HG02973 (cell line): Measurements from ENCODE around the gene TSR3.

Experiments used
- ATAC-seq: cut with Tn5 transposase; IDR thresholded peaks from one replicate; pipeline ENCODE4 v1.9.1; 2021; ENCODE audit warnings: moderate library complexity; ENCODE audit not compliant: unreplicated experiment

TSR3 gene

GRCh38 chr16:1355591-1355990, 3.9 kb upstream of the TSR3 start:
- ATAC-seq = no peak

GRCh38 chr16:1354815-1355540, 3.3 kb upstream of the TSR3 start:
- no peak for ATAC-seq

GRCh38 chr16:1351215-1351581, 480 bp downstream of the TSR3 start:
- no peak for ATAC-seq

DNA sequence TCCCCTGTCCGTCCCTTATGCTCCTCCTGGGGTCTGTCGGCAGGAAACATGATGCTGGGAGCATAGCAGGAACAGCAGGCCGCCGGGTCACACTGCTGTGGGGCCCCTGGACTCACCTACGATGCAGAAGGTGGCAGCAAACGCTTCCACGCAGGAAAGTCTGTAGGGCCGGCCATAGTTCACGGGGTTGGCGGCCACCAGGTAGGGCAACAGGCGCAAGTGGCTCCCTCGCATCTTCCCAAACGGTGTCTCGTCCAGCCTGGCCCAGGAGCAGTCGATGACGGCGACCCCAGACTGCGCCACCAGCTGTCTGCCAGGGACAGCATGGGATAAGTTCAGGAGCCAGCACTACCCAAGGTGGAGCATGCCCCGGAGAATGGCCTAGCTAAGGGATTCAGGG, 987 bp downstream of the TSR3 start:
- ATAC-seq = no peak

DNA sequence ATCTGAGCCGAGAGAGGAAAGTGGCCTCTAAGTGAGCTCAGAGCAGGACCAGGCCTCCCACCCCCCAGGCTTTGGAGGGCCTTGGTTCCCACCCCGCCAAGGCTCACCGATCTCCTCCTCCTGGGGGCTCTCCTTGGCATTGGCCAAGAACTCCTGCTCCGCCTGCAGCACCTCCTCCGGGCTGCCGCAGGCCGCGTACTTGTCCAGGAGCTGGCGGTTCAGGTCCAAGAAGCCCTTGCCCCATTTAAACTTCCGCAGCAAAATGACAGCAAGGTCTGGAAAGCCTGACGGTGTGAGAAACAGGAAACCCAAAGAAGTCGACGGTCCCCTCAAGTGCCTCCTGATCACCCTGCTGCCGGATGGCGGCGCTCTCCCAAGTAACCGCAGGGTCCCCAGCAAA, 1.7 kb downstream of the TSR3 start:
- no peak for ATAC-seq

DNA sequence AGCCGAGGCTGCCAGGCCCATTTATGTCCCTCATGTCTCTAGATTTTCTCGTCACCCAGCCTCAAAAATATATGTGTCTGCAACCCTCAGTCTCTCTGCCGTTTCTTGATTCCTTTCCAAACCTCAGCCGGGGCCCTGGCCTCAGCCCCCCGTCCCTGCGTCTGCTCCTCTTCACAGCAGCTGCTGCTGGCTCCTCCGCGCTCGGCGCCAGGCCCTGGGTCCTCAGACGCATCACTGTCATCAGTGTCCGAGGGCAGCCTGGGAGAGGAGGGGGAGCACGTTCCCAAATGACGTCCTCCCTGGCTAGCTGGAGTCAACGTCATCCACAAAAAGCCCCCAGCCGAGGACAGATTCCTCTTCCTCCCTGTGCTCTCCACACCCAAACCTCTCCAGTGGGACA, 2.3 kb downstream of the TSR3 start:
- no peak for ATAC-seq

GRCh38 chr16:1348926-1349325, 2.8 kb downstream of the TSR3 start:
- no peak for ATAC-seq

DNA sequence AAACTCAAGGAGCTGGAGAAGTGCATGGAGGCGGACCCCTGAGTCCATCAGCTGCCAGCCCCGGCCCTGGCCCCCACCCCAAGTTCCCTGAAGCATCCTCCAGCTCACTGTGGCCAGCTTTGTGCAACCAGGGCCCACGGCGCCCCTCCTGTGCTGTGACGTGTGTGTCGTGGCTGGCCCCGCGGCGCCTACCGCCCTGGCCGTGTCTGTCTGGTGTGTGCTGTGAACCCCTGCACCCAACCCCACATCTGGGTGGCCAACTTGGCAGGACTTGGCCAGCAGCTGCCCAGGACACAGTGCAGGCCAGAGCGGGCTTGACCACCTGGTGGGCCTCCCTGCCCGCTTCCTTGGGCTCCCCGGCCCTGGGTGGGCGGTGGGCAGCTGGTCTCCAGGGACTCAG, 3.2 kb downstream of the TSR3 start:
- no peak for ATAC-seq

- no peak for ATAC-seq
Measured at GRCh38 chr16:1347962-1348361, 3.7 kb downstream of the TSR3 start.

DNA sequence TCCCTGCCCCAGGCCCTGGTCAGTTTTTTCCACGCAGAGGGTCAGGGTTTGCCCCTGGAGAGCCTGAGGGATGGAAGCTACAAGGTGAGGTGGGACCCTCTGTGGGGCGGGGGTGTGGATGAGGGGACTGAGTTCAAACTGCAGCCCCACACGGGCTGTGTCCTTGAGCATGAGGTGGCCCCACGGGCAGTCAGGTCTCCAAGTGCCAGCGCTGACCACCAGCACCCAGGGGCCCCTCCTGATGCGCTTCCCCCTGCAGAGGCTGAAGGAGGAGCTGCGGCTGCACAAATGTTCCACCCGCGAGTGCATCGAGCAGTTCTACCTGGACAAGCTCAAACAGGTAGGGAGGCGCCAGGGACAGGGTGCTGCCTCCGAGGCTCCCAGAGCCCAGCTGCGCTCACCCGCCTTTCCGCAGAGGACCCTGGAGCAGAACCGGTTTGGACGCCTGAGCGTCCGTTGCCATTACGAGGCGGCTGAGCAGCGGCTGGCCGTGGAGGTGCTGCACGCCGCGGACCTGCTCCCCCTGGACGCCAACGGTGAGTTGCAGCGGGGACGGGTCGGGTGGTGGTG, 4.3 kb downstream of the TSR3 start:
- ATAC-seq = no peak

GRCh38 chr16:1346422-1347285, 5.0 kb downstream of the TSR3 start:
- ATAC-seq = no peak

DNA sequence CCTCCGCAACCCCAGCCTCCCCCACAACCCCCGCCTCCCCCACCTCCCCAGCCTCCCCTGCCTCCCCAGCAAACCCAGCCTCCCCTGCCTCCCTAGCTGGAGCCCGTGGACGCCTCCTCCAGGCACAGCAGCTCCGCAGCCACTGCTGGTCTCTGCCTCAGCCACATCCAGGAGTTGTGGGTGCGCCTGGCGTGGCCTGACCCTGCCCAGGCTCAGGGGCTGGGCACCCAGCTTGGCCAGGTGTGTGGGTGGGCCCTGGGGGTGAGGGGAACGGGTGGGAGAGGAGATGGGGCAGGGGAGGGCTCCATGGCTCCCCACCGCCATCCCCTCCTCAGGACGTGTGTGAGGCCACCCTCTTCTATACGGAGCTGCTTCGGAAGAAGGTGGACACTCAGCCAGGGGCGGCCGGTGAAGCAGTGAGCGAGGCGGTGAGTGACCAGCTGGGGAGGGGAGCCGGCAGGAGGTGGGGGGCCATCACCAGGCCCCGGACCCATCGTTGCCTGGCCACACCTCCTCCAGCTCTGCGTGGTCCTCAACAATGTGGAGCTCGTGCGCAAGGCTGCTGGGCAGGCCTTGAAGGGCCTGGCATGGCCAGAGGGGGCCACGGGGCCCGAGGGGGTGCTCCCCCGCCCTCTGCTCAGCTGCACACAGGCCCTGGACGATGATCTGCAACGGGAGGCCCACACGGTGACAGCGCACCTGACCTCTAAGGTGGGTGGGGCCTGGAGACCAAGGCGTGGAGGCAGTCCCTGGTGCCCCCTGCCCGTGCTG, 5.8 kb downstream of the TSR3 start:
- no peak for ATAC-seq

GRCh38 chr16:1345087-1345486, 6.6 kb downstream of the TSR3 start:
- ATAC-seq = no peak

DNA sequence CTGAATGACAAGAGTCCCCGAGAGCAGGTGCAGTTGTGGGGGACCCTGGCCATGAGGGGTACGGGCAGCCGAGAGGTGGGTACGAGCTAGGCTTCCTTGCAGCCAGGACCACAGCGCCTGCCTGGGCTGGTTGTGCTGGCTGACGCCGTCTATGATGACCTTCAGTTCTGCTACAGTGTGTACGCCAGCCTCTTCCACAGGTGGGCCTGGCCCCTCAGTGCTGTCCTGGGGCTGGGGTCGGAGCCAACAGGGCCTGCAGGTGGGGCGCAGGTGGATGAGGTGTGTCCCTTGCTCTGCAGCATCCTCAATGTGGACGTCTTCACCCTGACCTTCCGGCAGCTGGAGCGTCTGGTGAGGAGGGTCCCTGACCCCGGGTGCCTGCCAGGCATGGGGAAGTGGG, 7.2 kb downstream of the TSR3 start:
- no peak for ATAC-seq

- ATAC-seq = no peak
Measured at GRCh38 chr16:1343428-1344242, 8.0 kb downstream of the TSR3 start.

DNA sequence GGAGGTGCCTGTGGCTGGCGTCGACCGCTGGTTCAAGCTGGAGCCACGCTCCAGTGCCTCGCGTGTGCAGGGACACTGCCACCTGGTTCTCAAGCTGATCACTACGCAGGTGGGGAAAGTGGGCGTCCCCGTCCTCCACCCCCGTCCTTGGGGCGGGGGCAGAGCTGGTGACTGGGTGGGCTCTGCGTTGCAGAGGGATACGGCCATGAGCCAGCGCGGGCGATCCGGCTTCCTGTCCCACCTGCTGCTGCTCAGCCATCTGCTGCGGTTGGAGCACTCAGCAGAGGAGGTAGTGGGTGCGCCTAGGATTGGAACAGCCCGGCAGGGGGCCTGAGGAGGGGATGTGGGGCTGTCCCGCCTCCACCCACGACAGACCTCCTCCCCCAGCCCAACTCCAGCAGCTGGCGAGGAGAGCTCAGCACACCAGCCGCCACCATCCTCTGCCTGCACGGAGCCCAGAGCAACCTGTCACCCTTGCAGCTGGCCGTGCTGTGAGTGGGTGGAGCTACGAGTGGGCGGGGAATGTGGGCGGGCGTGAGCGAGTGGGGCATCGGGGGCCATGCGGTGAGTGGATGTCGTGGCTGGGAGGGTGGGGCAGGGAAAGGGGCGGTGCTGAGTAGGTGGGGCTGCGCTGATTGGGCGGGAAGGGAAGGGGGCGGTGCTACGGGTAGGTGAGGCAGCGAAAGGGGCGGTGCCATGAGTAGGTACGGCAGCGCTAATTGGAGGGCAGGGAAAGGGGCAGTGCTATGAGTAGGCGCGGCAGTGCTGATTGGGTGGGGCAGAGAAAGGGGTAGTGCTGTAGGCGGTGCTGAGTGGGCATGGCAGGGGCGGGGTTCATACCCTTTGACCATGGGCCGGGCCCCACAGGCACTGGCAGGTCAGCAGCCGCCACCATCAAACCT, 8.9 kb downstream of the TSR3 start:
- ATAC-seq = peak; percentile 68

DNA sequence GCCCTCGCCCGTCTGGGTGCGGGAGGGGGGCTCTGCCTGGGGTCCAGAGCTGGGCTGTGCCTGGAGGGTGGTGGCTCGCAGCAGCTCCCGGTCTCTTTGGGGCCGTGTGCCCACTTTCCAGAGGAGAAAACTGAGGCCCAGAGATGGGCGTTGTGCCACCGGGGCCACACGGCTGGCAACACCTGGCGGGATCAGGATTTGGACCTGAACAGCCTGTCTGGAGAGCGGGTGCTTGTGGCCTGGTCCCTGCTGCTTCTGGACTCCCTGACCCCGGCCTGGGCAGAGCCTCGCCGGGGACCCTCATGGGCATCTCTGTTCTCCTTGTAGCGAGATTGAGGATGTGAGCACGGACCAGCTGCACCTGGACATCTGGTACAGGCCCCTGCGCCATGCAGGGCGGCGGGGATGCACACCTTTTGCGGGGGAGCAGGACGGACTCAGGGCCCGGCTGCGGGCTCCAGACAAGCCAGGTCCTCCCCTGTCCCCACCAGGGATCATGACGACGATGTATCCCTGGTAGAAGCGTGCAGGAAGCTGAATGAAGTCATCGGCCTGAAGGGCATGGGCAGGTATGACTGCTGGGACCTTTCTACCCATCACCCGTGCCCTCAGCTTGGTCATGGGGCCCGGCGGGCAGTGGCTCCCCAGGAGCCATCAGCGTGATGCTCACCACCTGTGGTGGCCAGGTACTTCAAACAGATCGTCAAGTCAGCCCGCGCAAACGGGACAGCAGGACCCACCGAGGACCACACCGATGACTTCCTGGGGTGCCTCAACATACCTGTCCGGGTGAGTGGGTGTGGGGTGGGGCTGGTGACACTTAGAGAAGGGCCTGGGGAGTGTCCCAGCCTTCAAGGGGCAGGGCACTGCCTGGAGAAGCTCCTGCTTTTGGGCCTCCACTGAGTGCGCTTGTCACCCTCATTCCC, 9.9 kb downstream of the TSR3 start:
- ATAC-seq = no peak

DNA sequence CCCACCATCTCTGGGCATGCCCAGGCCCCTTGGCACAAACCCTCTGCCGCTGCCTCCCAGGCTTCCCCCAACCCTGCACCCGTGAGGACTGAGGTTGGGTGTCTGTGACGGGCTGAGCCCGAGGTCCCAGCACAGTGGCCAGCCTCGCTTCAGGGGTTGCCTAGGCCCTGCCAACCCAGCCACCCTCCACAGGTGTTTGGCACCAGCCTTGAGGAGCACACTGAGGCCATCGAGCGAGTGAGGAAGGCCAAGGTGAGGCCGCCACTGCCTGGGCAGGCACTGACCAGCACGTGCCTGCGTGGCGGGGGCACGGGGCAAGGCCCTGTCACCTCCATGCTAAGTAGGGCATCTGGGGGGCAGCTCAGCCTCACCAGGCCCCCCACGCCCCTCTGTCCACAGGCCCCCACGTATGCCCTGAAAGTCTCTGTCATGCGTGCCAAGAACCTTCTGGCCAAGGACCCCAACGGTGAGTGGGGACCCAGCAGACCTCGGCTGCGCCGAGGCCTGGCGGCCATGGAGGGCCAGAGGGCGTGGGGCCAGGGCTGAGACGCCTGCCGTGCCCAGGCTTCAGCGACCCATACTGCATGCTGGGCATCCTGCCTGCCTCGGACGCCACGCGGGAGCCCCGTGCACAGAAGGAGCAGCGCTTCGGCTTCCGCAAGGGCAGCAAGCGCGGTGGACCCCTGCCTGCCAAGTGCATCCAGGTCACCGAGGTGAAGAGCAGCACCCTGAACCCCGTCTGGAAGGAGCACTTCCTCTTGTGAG, 10.8 kb downstream of the TSR3 start:
- ATAC-seq = no peak
